Osteoblast (primary cell): Measurements from ENCODE around the gene CENPM. TPM values are rescaled to one million over a fixed set of nuclear protein-coding genes. Genes with fewer than 3 reads are reported as not detected.

ENCODE experiments used
- DNase-seq: peaks from one replicate; pipeline ENCODE4 v3.0.0; 2011; ENCODE audit warnings: low spot score, mixed read lengths; ENCODE audit not compliant: insufficient read length; ENCODE audit errors: missing footprints
- H2AFZ ChIP-seq: 2 replicates; pipeline ENCODE4 v1.6.0; 2011; ENCODE audit warnings: mild to moderate bottlenecking, low read length
- H3K27ac ChIP-seq: 2 replicates; pipeline ENCODE4 v1.5.1; 2011; ENCODE audit warnings: mild to moderate bottlenecking, low read depth, low read length, moderate library complexity
- H3K27me3 ChIP-seq: 2 replicates; pipeline ENCODE4 v1.6.0; 2012; ENCODE audit warnings: mild to moderate bottlenecking, control low read depth, inconsistent platforms, low read length, moderate library complexity; ENCODE audit not compliant: insufficient read depth
- H3K36me3 ChIP-seq: 2 replicates; pipeline ENCODE4 v1.5.1; 2011; ENCODE audit warnings: mild to moderate bottlenecking, low read length, control low read depth, moderate library complexity; ENCODE audit not compliant: insufficient read depth
- H3K4me1 ChIP-seq: 2 replicates; pipeline ENCODE4 v1.5.1; 2011; ENCODE audit warnings: mild to moderate bottlenecking, low read length, control low read depth, moderate library complexity; ENCODE audit not compliant: insufficient read depth
- H3K4me2 ChIP-seq: 2 replicates; pipeline ENCODE4 v1.6.0; 2011; ENCODE audit warnings: mild to moderate bottlenecking, low read length; ENCODE audit not compliant: insufficient read depth
- H3K4me3 ChIP-seq: fragments of 200-600 bp; sonication (generic); 3 replicates; pipeline ENCODE4 v1.5.1; 2012; ENCODE audit warnings: mild to moderate bottlenecking, low read length, inconsistent platforms; ENCODE audit not compliant: insufficient read depth
- H3K79me2 ChIP-seq: 2 replicates; pipeline ENCODE4 v1.6.0; 2012; ENCODE audit warnings: mild to moderate bottlenecking, low read length, control low read depth, inconsistent platforms; ENCODE audit not compliant: insufficient read depth
- H3K9me3 ChIP-seq: 2 replicates; pipeline ENCODE4 v1.5.1; 2011; ENCODE audit warnings: low read depth, low read length, control low read depth
- H4K20me1 ChIP-seq: 2 replicates; pipeline ENCODE4 v1.6.0; 2012; ENCODE audit warnings: mild to moderate bottlenecking, low read length, control low read depth; ENCODE audit not compliant: insufficient read depth
- total RNA-seq: library from RNA; depleted of rRNA; stranded (reverse); fragments of >200 nt; gene quantifications from 2 replicates; pipeline ENCODE4 v1.2.3, GENCODE V29; 2012
- TF ChIP-seq, protein P1 (sequence below): IDR thresholded peaks from 2 replicates; pipeline ENCODE4 v1.5.1; 2011; ENCODE audit warnings: mild to moderate bottlenecking, low read depth, low read length, moderate library complexity; ENCODE audit errors: extremely low read depth

Gene CENPM
- total RNA-seq, 1 donor = 1.8 TPM

DNA sequence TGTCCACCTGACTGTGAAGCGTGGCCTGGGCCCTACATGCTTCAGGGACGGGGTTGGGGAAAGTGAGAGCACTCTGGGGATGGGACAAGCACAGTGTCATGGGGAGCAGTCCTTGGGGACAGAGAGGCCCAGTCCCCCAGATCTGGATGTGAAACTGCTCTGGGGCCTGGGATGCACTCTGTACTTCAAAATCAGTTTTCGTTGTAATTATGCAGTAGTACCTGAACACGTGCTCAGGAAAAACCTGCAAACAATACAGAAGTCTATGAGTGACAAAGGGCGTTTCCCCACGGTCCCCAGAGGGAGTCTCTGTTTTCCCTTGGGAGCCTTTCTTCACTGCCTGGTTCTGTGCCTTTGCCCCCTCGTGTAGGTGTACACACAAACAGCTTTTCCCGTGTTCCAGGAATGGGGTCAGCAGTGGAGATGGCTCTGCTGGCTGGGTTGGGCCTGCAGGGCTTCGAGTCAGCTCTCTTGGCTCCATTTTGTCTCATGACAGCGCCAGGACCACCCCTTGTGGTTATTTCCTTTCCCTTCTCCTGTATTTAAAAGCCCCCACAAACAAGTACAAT, 15.2 kb downstream of the CENPM start:
- TF ChIP-seq, protein P1, sequence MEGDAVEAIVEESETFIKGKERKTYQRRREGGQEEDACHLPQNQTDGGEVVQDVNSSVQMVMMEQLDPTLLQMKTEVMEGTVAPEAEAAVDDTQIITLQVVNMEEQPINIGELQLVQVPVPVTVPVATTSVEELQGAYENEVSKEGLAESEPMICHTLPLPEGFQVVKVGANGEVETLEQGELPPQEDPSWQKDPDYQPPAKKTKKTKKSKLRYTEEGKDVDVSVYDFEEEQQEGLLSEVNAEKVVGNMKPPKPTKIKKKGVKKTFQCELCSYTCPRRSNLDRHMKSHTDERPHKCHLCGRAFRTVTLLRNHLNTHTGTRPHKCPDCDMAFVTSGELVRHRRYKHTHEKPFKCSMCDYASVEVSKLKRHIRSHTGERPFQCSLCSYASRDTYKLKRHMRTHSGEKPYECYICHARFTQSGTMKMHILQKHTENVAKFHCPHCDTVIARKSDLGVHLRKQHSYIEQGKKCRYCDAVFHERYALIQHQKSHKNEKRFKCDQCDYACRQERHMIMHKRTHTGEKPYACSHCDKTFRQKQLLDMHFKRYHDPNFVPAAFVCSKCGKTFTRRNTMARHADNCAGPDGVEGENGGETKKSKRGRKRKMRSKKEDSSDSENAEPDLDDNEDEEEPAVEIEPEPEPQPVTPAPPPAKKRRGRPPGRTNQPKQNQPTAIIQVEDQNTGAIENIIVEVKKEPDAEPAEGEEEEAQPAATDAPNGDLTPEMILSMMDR = no peak
- Histone ChIP-seq H3K4me1 (no peaks in the 10 kb centered on the region), H2AFZ (no peak overlapping the region), H4K20me1 (no peaks in the 10 kb centered on the region), H3K9me3 (no peaks in the 10 kb centered on the region), H3K27me3 (no peaks in the 10 kb centered on the region), H3K4me3 (no peak overlapping the region), H3K4me2 (no peak overlapping the region), H3K36me3 (no peaks in the 10 kb centered on the region), H3K79me2 (no peaks in the 10 kb centered on the region), H3K27ac (no peak overlapping the region)
- DNase-seq = peak; percentile 69

DNA sequence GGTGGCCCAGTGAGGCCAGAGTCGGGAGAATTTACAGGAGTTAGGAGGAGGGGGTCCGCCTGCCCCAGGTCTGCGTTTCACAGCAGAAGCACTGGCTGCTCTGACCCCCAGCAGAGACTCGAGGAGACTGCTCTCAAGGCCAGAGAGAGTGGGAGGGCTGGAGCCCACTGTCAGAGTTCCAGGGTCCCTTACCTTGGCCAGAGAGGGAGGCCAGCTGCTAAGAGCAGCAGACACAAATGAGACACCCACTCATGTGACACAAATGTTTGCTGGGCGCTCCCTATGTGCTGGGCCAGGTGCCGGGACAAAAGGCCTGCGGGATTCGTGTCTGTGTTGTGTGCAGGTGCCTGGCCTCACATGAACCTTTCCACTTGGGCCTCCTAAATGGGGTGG, 17.5 kb downstream of the CENPM start:
- DNase-seq = no peak
- Histone ChIP-seq H3K4me3 (no peak overlapping the region), H4K20me1 (no peaks in the 10 kb centered on the region), H3K27me3 (peaks cover 9% of the 10 kb centered on the region), H3K27ac (no peak overlapping the region), H3K4me2 (no peak overlapping the region), H3K36me3 (no peaks in the 10 kb centered on the region), H2AFZ (no peak overlapping the region), H3K79me2 (no peaks in the 10 kb centered on the region), H3K9me3 (no peaks in the 10 kb centered on the region), H3K4me1 (no peaks in the 10 kb centered on the region)
- TF ChIP-seq, protein P1 = no peak

DNA sequence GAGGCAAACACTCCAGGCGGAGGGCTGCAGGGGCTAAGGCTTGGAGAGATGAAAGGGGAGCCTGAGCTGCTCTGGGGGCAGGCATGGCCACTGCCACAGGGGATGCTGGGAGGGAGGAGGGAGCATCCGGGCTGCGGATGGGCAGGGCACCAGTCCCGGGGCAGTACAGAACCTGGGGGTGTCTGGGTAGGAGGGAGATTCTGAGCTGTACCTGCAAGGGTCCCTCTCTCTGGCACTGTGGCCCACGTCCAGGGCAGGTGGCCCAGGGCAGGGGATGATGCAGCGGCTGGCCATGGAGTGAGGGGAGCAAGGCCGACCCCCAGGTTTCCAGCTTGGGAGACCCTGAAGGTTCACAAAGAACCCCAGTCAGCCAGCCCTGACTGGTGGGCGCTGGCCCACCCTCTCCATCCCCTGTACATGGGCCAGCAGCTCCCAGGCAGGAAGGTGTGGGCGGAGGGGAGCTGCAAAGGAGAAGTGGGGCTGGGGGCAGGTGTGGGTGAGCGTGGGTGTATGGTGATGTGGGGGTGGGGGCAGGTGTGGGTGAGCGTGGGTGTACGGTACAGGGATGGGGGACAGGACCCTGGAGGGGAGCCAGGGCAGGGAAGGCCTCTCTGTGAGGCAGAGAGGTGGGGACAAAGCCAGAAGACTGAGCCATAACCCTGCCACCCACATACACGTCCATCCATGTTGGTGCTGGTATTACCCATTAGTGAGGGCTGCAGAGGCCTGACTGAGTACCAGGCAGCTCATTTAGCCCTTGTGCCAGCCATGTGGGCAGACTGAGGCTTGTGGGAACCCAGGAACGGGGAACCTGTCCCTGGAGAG, 18.1 kb downstream of the CENPM start:
- no peak overlapping the region for H3K4me2 ChIP-seq
- H3K9me3 ChIP-seq = no peaks in the 10 kb centered on the region
- DNase-seq = peak; percentile 74
- H3K4me1 ChIP-seq = no peaks in the 10 kb centered on the region
- peaks cover 9% of the 10 kb centered on the region for H3K27me3 ChIP-seq
- no peak overlapping the region for H3K4me3 ChIP-seq
- H3K79me2 ChIP-seq = no peaks in the 10 kb centered on the region
- H3K36me3 ChIP-seq = no peaks in the 10 kb centered on the region
- no peaks in the 10 kb centered on the region for H4K20me1 ChIP-seq
- no peak overlapping the region for H2AFZ ChIP-seq
- TF ChIP-seq, protein P1 = no peak
- H3K27ac ChIP-seq = no peak overlapping the region

DNA sequence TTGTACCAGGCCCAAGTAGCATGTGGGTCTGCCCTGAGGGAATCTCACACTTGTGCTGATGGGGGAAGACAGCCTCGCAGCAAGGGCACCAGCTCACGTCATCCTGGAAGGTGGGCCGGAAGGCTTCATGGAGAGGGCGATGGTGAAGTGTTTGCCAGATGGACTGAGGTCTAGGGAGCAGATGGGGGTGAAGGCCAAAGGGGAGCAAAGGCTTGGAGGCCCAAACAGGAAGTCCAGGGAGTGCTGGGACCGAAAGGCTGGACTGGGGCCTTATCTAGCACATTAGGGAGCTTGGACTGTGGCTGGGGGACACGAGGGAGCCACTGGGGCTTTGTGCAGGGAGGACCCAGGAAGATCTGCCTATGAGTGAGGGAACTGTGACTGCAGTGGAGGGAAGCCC, 19.1 kb downstream of the CENPM start:
- H2AFZ ChIP-seq = no peak overlapping the region
- no peaks in the 10 kb centered on the region for H3K9me3 ChIP-seq
- H3K36me3 ChIP-seq = no peaks in the 10 kb centered on the region
- TF ChIP-seq, protein P1 = no peak
- H4K20me1 ChIP-seq = no peaks in the 10 kb centered on the region
- H3K4me2 ChIP-seq = no peak overlapping the region
- H3K79me2 ChIP-seq = no peaks in the 10 kb centered on the region
- no peaks in the 10 kb centered on the region for H3K4me1 ChIP-seq
- H3K27ac ChIP-seq = no peak overlapping the region
- H3K4me3 ChIP-seq = no peak overlapping the region
- DNase-seq = peak; percentile 73
- peaks cover 9% of the 10 kb centered on the region for H3K27me3 ChIP-seq
